ENCODE measurements around the gene NEDD4.

DNA sequence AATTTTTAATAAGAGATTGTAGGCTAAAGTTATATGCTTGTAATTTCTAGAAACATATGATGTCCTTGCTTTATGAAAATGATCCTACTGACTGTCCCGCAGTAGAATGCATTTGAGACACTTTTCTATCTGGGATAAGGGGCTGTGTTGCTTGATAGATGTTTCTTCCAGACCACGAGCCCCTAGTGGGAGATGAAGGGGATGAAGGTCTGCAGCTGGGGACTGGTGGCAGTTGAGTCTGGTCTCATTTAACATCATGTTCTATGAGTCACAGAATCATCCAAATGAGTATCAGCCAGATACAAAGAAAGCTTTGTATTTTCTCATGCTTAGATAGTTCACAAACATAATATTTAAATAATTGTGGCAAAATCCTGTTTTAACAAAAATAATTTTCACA lies 166.2 kb downstream of the NEDD4 start:
- TF ChIP-seq CTCF (IDR thresholded peaks at IDR 0.05 in 2 of 3, conservative IDR thresholded peaks at IDR 0.05 in 1 of 3; ENCODE audit: control insufficient read depth in 2 of 3, extremely low read depth in 1 of 3, insufficient read depth in 1 of 3, low read depth in 3 of 3, low read length in 3 of 3) (no peak), ETV6 (conservative IDR thresholded peaks at IDR 0.05 in 1 of 2, IDR thresholded peaks at IDR 0.05 in 1 of 2; ENCODE audit: borderline replicate concordance in 1 of 2, low read depth in 1 of 2) (no peak), TAF1 (IDR thresholded peaks at IDR 0.05; ENCODE audit: borderline replicate concordance, low read depth, low read length) (no peak), SP1 (IDR thresholded peaks at IDR 0.05; ENCODE audit: low read depth, low read length) (no peak), MXI1 (IDR thresholded peaks at IDR 0.05; ENCODE audit: low read depth, low read length) (no peak), POLR2AphosphoS5 (IDR thresholded peaks at IDR 0.05; ENCODE audit: low read length) (no peak), POLR2A (IDR thresholded peaks at IDR 0.05; ENCODE audit: low read depth, low read length) (no peak)
- TF ChIP-seq, protein P1, sequence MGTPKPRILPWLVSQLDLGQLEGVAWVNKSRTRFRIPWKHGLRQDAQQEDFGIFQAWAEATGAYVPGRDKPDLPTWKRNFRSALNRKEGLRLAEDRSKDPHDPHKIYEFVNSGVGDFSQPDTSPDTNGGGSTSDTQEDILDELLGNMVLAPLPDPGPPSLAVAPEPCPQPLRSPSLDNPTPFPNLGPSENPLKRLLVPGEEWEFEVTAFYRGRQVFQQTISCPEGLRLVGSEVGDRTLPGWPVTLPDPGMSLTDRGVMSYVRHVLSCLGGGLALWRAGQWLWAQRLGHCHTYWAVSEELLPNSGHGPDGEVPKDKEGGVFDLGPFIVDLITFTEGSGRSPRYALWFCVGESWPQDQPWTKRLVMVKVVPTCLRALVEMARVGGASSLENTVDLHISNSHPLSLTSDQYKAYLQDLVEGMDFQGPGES (IDR thresholded peaks at IDR 0.05) = no peak

Data from GM12878 (cell line).